DND-41 (cell line): ENCODE measurements around the gene NPM3.

Source experiments
- ATAC-seq: fragments of 200-7000 bp; cut with Tn5 transposase; 3 replicates; pipeline ENCODE4 v1.9.1; 2021; ENCODE audit warnings: low read depth; ENCODE audit not compliant: insufficient read depth
- DNase-seq: peaks from one replicate; pipeline ENCODE4 v3.0.0-alpha.2; 2020
- H2AFZ ChIP-seq: 2 replicates; pipeline ENCODE4 v1.6.0; 2012; ENCODE audit warnings: low read depth, low read length
- H3K27ac ChIP-seq: 2 replicates; pipeline ENCODE4 v1.5.1; 2012; ENCODE audit warnings: low read length, inconsistent platforms
- H3K27me3 ChIP-seq: fragments of 200-600 bp; sonication (generic); 2 replicates; pipeline ENCODE4 v1.6.0; 2012; ENCODE audit warnings: low read length, mild to moderate bottlenecking, inconsistent platforms; ENCODE audit not compliant: insufficient read depth, poor library complexity
- H3K36me3 ChIP-seq: 2 replicates; pipeline ENCODE4 v1.5.1; 2012; ENCODE audit warnings: low read length, inconsistent platforms; ENCODE audit not compliant: insufficient read depth
- H3K4me1 ChIP-seq: 2 replicates; pipeline ENCODE4 v1.5.1; 2012; ENCODE audit warnings: mild to moderate bottlenecking, low read length; ENCODE audit not compliant: insufficient read depth
- H3K4me2 ChIP-seq: 2 replicates; pipeline ENCODE4 v1.6.0; 2012; ENCODE audit warnings: mild to moderate bottlenecking, moderate library complexity, low read length, inconsistent platforms; ENCODE audit not compliant: insufficient read depth
- H3K4me3 ChIP-seq, 2 experiments: fragments of 200-600 bp in 1 of 2; shearing (Covaris generic) in 1 of 2; 2 replicates each; pipeline ENCODE4 v1.5.1; 2012 to 2016; ENCODE audit warnings: inconsistent platforms in 2 of 2, low read length in 2 of 2, mild to moderate bottlenecking in 2 of 2, low read depth in 1 of 2, moderate library complexity in 1 of 2
- H3K79me2 ChIP-seq: 2 replicates; pipeline ENCODE4 v1.6.0; 2012; ENCODE audit warnings: low read length, inconsistent platforms; ENCODE audit not compliant: insufficient read depth
- H3K9ac ChIP-seq: 2 replicates; pipeline ENCODE4 v1.6.0; 2012; ENCODE audit warnings: low read depth, mild to moderate bottlenecking, inconsistent platforms, low read length, moderate library complexity
- H3K9me3 ChIP-seq: 2 replicates; pipeline ENCODE4 v1.5.1; 2012; ENCODE audit warnings: low read length, moderate library complexity, mild to moderate bottlenecking, inconsistent platforms; ENCODE audit not compliant: insufficient read depth, severe bottlenecking
- H4K20me1 ChIP-seq: 2 replicates; pipeline ENCODE4 v1.6.0; 2012; ENCODE audit warnings: low read length; ENCODE audit not compliant: insufficient read depth
- EZH2 ChIP-seq: IDR thresholded peaks from 3 replicates; pipeline ENCODE4 v1.6.1; 2012; ENCODE audit warnings: borderline replicate concordance, low read depth, mild to moderate bottlenecking, moderate library complexity, low read length, inconsistent platforms; ENCODE audit not compliant: severe bottlenecking
- TF ChIP-seq, protein P1 (sequence below): IDR thresholded peaks from 2 replicates; pipeline ENCODE4 v1.5.1; 2012; ENCODE audit warnings: borderline replicate concordance, low read length, moderate library complexity, mild to moderate bottlenecking; ENCODE audit not compliant: poor library complexity, severe bottlenecking; ENCODE audit errors: extremely low read depth

The NPM3 gene

GRCh38 chr10:101758858-101759257 is 24.4 kb downstream of the NPM3 start:
- Histone ChIP-seq H3K4me3 (no peak overlapping the region), H3K4me2 (no peak overlapping the region), H3K27me3 (no peaks in the 10 kb centered on the region), H4K20me1 (no peaks in the 10 kb centered on the region), H3K27ac (no peak overlapping the region), H2AFZ (no peak overlapping the region), H3K9ac (no peak overlapping the region), H3K9me3 (no peaks in the 10 kb centered on the region), H3K4me1 (no peaks in the 10 kb centered on the region), H3K36me3 (no peaks in the 10 kb centered on the region), H3K79me2 (no peaks in the 10 kb centered on the region)
- DNase-seq (no peak), ATAC-seq (no peak)
- TF ChIP-seq, protein P1, sequence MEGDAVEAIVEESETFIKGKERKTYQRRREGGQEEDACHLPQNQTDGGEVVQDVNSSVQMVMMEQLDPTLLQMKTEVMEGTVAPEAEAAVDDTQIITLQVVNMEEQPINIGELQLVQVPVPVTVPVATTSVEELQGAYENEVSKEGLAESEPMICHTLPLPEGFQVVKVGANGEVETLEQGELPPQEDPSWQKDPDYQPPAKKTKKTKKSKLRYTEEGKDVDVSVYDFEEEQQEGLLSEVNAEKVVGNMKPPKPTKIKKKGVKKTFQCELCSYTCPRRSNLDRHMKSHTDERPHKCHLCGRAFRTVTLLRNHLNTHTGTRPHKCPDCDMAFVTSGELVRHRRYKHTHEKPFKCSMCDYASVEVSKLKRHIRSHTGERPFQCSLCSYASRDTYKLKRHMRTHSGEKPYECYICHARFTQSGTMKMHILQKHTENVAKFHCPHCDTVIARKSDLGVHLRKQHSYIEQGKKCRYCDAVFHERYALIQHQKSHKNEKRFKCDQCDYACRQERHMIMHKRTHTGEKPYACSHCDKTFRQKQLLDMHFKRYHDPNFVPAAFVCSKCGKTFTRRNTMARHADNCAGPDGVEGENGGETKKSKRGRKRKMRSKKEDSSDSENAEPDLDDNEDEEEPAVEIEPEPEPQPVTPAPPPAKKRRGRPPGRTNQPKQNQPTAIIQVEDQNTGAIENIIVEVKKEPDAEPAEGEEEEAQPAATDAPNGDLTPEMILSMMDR: no peak
- no peak for TF ChIP-seq EZH2

DNA sequence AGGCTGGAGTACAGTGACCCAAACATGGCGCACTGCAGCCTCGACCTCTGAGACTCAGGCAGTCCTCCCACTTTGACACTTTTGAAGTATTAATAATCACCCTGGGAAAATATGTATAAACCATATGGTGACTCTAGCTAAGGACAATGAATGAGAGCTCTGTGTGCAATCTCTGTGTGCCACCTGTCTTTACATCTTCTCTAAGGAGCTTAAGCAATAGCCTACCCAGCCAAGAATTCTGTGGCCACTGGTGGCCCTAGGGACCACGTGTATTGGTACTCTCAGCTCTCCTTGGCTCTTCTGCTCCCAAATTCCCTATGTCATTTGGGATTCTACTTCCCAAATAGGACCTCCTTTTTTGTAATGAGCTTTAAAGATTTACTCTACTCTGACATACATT is 31.0 kb downstream of the NPM3 start:
- Histone ChIP-seq H3K79me2 (no peaks in the 10 kb centered on the region), H3K27me3 (no peaks in the 10 kb centered on the region), H3K27ac (no peak overlapping the region), H3K4me2 (no peak overlapping the region), H2AFZ (no peak overlapping the region), H3K9ac (no peak overlapping the region), H3K9me3 (no peaks in the 10 kb centered on the region), H4K20me1 (no peaks in the 10 kb centered on the region), H3K4me3 (no peak overlapping the region), H3K36me3 (no peaks in the 10 kb centered on the region), H3K4me1 (no peaks in the 10 kb centered on the region)
- ATAC-seq (no peak), DNase-seq (no peak)
- no peak for TF ChIP-seq EZH2

DNA sequence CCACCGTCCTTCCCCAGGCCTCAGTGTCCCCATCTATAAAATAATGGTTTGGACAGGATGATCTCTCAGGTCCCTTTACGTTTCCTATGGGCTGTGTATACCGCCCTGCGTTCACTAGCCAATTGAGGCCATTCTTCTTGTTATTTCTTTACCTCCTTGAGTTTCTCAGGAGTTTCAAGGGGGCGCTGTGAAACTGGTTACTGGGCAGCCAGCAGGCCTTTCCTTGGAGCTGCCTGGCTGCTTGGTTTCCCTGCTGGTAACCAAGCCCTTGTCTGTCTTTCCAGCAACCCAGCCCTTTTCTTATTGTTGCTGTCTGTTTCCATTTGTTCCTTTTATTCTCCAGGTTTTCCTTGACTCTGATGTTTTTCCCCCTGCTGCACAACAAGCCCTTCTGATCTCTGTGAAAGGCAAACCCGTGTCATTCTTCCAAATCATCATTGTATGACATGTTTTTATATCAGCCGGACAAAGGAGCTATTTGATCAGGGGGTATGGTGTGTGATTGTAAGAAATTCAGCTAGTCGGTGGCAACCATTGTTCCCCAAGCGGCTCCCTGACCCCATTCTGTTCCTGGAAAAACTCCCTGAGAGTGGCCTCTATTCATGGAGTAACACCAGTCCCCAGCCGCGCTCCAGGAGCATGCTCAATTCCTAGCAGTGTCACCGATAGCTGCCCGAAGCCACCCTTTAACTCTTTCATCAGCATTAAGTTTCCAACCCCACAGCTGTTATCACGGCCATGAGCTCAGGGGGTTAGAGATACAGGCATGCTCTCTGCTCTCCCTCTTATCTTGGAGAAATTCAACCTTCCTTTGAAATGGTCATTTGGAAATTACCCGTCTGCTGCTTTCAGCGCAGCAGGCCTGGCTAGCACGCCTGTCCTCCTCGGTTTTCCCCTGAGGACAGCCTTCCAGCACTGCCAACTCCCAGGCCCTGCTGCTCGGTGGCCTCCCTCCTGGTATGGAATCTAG is 33.9 kb downstream of the NPM3 start:
- no peak overlapping the region for H3K4me3 ChIP-seq
- DNase-seq: no peak
- H3K4me2 ChIP-seq: no peak overlapping the region
- H4K20me1 ChIP-seq: no peaks in the 10 kb centered on the region
- H3K27ac ChIP-seq: no peak overlapping the region
- H2AFZ ChIP-seq: no peak overlapping the region
- TF ChIP-seq EZH2: no peak
- TF ChIP-seq, protein P1: no peak
- H3K36me3 ChIP-seq: no peaks in the 10 kb centered on the region
- H3K27me3 ChIP-seq: peaks cover 2% of the 10 kb centered on the region
- no peak overlapping the region for H3K9ac ChIP-seq
- H3K9me3 ChIP-seq: no peaks in the 10 kb centered on the region
- no peak for ATAC-seq
- H3K79me2 ChIP-seq: no peaks in the 10 kb centered on the region
- H3K4me1 ChIP-seq: no peaks in the 10 kb centered on the region

DNA sequence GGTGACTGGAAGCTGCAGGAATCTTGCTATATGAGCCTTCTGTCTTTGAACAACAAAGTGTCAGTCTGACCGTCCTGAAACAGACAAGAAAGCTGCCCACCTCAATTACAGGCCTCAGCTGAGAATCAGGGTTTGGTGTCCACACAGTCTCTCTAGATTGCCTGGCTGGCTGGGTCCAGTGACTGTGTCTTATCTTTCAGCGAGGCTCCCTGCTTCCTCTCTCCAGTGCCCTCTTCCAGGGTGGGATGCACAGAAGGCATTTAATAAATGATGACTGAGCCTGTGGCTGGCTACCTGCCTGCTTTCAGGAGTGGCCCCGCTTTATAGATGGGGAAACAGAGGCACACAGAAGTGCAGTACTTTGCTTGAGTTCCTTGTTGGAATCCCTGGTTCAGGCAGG is 34.8 kb downstream of the NPM3 start:
- H3K4me3 ChIP-seq: no peak overlapping the region
- TF ChIP-seq EZH2: no peak
- TF ChIP-seq, protein P1: no peak
- ATAC-seq: no peak

More for the DNA sequence above, 34.8 kb downstream of the NPM3 start:
- Histone ChIP-seq H4K20me1 (no peaks in the 10 kb centered on the region), H3K27me3 (peaks cover 2% of the 10 kb centered on the region), H3K9ac (no peak overlapping the region), H3K4me1 (no peaks in the 10 kb centered on the region), H3K4me2 (no peak overlapping the region), H3K27ac (no peak overlapping the region), H2AFZ (no peak overlapping the region), H3K79me2 (no peaks in the 10 kb centered on the region), H3K36me3 (no peaks in the 10 kb centered on the region), H3K9me3 (no peaks in the 10 kb centered on the region)
- no peak for DNase-seq
